Mesenchymal stem cell (in vitro differentiated cells and primary cell): ENCODE data around the gene CENPT.

Experiments
- DNase-seq: peaks from one replicate; pipeline ENCODE4 v3.0.0-alpha.2; 2013
- H2AFZ ChIP-seq: one replicate; pipeline ENCODE4 v1.6.1; 2013; ENCODE audit warnings: low read depth, mild to moderate bottlenecking, control low read depth, inconsistent platforms, low read length, moderate library complexity
- H2AK5ac ChIP-seq: 2 replicates; pipeline ENCODE4 v1.6.1; 2013; ENCODE audit warnings: low read length, moderate library complexity, mild to moderate bottlenecking, inconsistent platforms; ENCODE audit not compliant: severe bottlenecking
- H2BK120ac ChIP-seq: one replicate; pipeline ENCODE4 v1.6.1; 2013; ENCODE audit warnings: low read depth, mild to moderate bottlenecking, inconsistent platforms, low read length, moderate library complexity
- H2BK12ac ChIP-seq, 2 experiments: one replicate each; pipeline ENCODE4 v1.6.1; 2013; ENCODE audit warnings: inconsistent platforms in 2 of 2, low read length in 2 of 2, mild to moderate bottlenecking in 2 of 2, moderate library complexity in 2 of 2, control low read depth in 1 of 2
- H2BK15ac ChIP-seq: one replicate; pipeline ENCODE4 v1.6.1; 2013; ENCODE audit warnings: mild to moderate bottlenecking, low read depth, inconsistent platforms; ENCODE audit not compliant: poor library complexity, severe bottlenecking
- H2BK5ac ChIP-seq: 2 replicates; pipeline ENCODE4 v1.6.1; 2013; ENCODE audit warnings: low read depth, mild to moderate bottlenecking, low read length, control low read depth, inconsistent platforms; ENCODE audit not compliant: poor library complexity, severe bottlenecking
- H3K14ac ChIP-seq, 2 experiments: one replicate each; pipeline ENCODE4 v1.6.1; 2013; ENCODE audit warnings: inconsistent platforms in 2 of 2, low read length in 2 of 2, control low read depth in 1 of 2, mild to moderate bottlenecking in 1 of 2, moderate library complexity in 1 of 2
- H3K18ac ChIP-seq, 2 experiments: one replicate each; pipeline ENCODE4 v1.6.1; 2013; ENCODE audit warnings: inconsistent platforms in 2 of 2, low read length in 2 of 2, control low read depth in 1 of 2, low read depth in 1 of 2, mild to moderate bottlenecking in 1 of 2
- H3K23ac ChIP-seq, 2 experiments: one replicate each; pipeline ENCODE4 v1.6.1; 2013; ENCODE audit warnings: inconsistent platforms in 2 of 2, low read length in 2 of 2, mild to moderate bottlenecking in 2 of 2, moderate library complexity in 2 of 2, control low read depth in 1 of 2
- H3K27ac ChIP-seq: 2 replicates; pipeline ENCODE4 v1.5.1; 2013; ENCODE audit warnings: mild to moderate bottlenecking, moderate library complexity, low read length, control low read depth, inconsistent platforms; ENCODE audit not compliant: poor library complexity, severe bottlenecking
- H3K27me3 ChIP-seq, 2 experiments: 2 replicates each; pipeline versions ENCODE4 v1.6.1 to v1.7.0; 2013; ENCODE audit warnings: low read length in 2 of 2, mild to moderate bottlenecking in 2 of 2, moderate library complexity in 2 of 2, control low read depth in 1 of 2, inconsistent platforms in 1 of 2; ENCODE audit not compliant: control insufficient read depth in 1 of 2, insufficient read depth in 1 of 2
- H3K36me3 ChIP-seq, 2 experiments: 2 replicates each; pipeline versions ENCODE4 v1.6.1 to v1.7.0; 2013; ENCODE audit warnings: low read length in 2 of 2, control low read depth in 1 of 2, inconsistent platforms in 1 of 2, low read depth in 1 of 2, mild to moderate bottlenecking in 1 of 2; ENCODE audit not compliant: insufficient read depth in 2 of 2, control insufficient read depth in 1 of 2
- H3K4ac ChIP-seq, 2 experiments: one replicate each; pipeline ENCODE4 v1.6.1; 2013; ENCODE audit warnings: inconsistent platforms in 2 of 2, low read length in 2 of 2, mild to moderate bottlenecking in 2 of 2, moderate library complexity in 2 of 2, control low read depth in 1 of 2, low read depth in 1 of 2
- H3K4me1 ChIP-seq: 2 replicates; pipeline ENCODE4 v1.6.1; 2013; ENCODE audit warnings: low read depth, low read length, control low read depth; ENCODE audit not compliant: control insufficient read depth, insufficient read depth
- H3K4me2 ChIP-seq: 2 replicates; pipeline ENCODE4 v1.6.1; 2013; ENCODE audit warnings: low read length, mild to moderate bottlenecking, inconsistent platforms; ENCODE audit not compliant: poor library complexity, severe bottlenecking
- H3K4me3 ChIP-seq, 2 experiments: 2 replicates each; pipeline versions ENCODE4 v1.5.1 to v1.7.0; 2013; ENCODE audit warnings: low read length in 2 of 2, mild to moderate bottlenecking in 2 of 2, control low read depth in 1 of 2, low read depth in 1 of 2; ENCODE audit not compliant: insufficient read depth in 1 of 2
- H3K79me1 ChIP-seq: replicated peaks from 2 replicates; pipeline ENCODE4 v1.6.1; 2013; ENCODE audit warnings: mild to moderate bottlenecking, control low read depth, low read length, inconsistent platforms; ENCODE audit not compliant: poor library complexity, severe bottlenecking
- H3K9ac ChIP-seq: 2 replicates; pipeline ENCODE4 v1.7.0; 2013; ENCODE audit warnings: mild to moderate bottlenecking, low read length, moderate library complexity
- H3K9me3 ChIP-seq: 2 replicates; pipeline ENCODE4 v1.7.0; 2013; ENCODE audit warnings: mild to moderate bottlenecking, low read length; ENCODE audit not compliant: control insufficient read depth
- H4K8ac ChIP-seq: one replicate; pipeline ENCODE4 v1.6.1; 2013; ENCODE audit warnings: inconsistent platforms, mild to moderate bottlenecking, low read length, moderate library complexity
- H4K91ac ChIP-seq: one replicate; pipeline ENCODE4 v1.6.1; 2013; ENCODE audit warnings: mild to moderate bottlenecking, low read length, inconsistent platforms
- WGBS: methylation state at CpG from one replicate; pipeline ENCODE4 v1.1.7; 2013; ENCODE audit warnings: mixed read lengths; 5-methylcytosine and 5-hydroxymethylcytosine counted together

CENPT gene

DNA sequence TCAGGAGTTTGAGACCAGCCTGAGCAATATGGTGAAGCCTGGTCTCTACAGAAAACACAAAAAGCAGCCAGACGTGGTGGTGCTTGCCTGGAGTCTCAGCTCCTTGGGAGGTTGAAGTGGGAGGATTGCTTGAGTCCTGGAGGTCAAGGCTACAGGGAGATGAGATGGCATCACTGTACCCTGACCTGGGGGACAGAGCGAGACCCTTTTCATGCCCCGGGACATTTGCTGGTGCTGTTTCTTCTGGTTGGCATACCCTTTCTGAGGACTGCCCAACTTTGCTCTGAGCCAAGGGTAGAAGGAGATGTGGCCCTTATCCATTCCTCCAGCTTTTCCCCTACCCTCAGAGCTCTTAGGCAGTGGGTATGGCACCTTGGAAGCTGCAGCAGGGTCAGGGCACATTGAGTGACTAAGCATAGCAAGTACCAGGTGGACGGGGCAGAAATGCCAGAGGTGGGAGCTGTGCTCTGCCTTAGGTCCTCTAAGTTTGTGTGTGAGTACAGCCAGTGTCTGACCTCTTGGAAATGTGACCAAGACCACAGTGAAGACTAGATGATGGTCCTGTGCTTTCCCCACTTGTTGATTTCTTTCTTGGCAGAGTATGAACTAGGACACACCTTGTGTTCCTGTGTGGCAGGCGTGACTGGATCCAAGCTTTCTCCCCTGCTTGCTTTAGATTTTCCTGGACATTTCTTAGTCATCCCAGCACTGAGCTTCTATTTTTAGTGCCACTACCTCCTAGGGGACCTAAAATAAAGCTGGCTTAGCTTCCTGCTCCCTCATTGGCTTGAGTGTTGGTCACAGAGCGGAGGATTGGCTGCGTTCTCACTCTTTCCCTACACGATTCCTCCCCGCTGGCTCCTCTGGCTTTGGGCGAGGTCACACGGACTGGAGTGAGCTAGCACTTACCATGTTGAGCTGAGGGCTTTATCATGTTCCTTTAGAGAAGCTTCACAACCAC, 15.4 kb upstream of the CENPT start:
- H3K23ac ChIP-seq = no peak overlapping the region
- H4K8ac ChIP-seq = no peak overlapping the region
- WGBS = 87% methylated on average over 11 of the region's 11 CpGs
- H2AK5ac ChIP-seq = no peak overlapping the region
- H2AFZ ChIP-seq = no peak overlapping the region
- no peaks in the 10 kb centered on the region for H3K27me3 ChIP-seq
- H3K9ac ChIP-seq = peak overlapping the region; percentile 85
- peak overlapping the region in 1 of 2 experiments; percentile 65 for H3K4me3 ChIP-seq
- peaks cover 31% of the 10 kb centered on the region for H3K4me1 ChIP-seq
- peak overlapping the region in 1 of 2 experiments; percentile 26 for H3K4ac ChIP-seq
- DNase-seq = peak; percentile 73
- H3K18ac ChIP-seq = peak overlapping the region in 1 of 2 experiments; percentile 71
- H2BK12ac ChIP-seq = peak overlapping the region in 1 of 2 experiments; percentile 34
- H3K9me3 ChIP-seq = no peaks in the 10 kb centered on the region
- no peak overlapping the region for H4K91ac ChIP-seq
- H3K14ac ChIP-seq = no peak overlapping the region
- H3K27ac ChIP-seq = no peak overlapping the region
- no peak overlapping the region for H2BK120ac ChIP-seq
- no peak overlapping the region for H3K4me2 ChIP-seq
- H3K79me1 ChIP-seq = peaks cover 6% of the 10 kb centered on the region
- H2BK5ac ChIP-seq = no peak overlapping the region
- peaks cover 24 to 70% of the 10 kb centered on the region in 2 experiments for H3K36me3 ChIP-seq
- H2BK15ac ChIP-seq = no peak overlapping the region

DNA sequence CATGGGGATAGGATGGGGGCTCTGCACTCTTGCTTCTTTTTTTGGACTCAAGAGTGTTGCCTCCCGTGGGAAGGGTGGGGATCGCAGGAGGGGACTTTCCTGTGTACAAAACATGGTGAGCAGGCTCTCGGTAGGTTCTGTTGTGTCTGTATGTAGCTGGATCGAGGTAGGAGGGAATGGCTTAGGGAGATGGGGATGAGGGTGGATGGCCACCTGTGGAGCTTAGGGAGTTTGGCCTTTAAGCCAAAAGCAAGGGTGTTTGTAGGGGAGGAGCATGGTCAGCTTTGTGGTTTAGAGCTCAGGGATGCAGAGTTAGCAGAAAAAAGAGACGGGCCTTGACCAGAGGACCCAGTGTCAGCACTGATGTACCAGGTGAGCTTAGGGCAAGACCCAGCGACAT, 14.4 kb upstream of the CENPT start:
- H3K9ac ChIP-seq = peak overlapping the region; percentile 85
- H3K27me3 ChIP-seq = no peaks in the 10 kb centered on the region
- no peak overlapping the region for H3K4me3 ChIP-seq
- DNase-seq = no peak
- peaks cover 16 to 62% of the 10 kb centered on the region in 2 experiments for H3K36me3 ChIP-seq
- H2AK5ac ChIP-seq = no peak overlapping the region
- no peak overlapping the region for H2BK15ac ChIP-seq
- H3K18ac ChIP-seq = no peak overlapping the region
- no peak overlapping the region for H3K27ac ChIP-seq
- H3K4me1 ChIP-seq = peaks cover 40% of the 10 kb centered on the region
- 96% methylated on average over 6 of the region's 6 CpGs for WGBS
- no peak overlapping the region for H2BK12ac ChIP-seq
- no peak overlapping the region for H2BK120ac ChIP-seq
- H3K23ac ChIP-seq = no peak overlapping the region
- no peak overlapping the region for H4K91ac ChIP-seq
- no peak overlapping the region for H4K8ac ChIP-seq
- peaks cover 1% of the 10 kb centered on the region for H3K79me1 ChIP-seq
- H2AFZ ChIP-seq = no peak overlapping the region
- H2BK5ac ChIP-seq = no peak overlapping the region
- H3K9me3 ChIP-seq = no peaks in the 10 kb centered on the region
- H3K4me2 ChIP-seq = no peak overlapping the region
- H3K4ac ChIP-seq = no peak overlapping the region
- no peak overlapping the region for H3K14ac ChIP-seq

DNA sequence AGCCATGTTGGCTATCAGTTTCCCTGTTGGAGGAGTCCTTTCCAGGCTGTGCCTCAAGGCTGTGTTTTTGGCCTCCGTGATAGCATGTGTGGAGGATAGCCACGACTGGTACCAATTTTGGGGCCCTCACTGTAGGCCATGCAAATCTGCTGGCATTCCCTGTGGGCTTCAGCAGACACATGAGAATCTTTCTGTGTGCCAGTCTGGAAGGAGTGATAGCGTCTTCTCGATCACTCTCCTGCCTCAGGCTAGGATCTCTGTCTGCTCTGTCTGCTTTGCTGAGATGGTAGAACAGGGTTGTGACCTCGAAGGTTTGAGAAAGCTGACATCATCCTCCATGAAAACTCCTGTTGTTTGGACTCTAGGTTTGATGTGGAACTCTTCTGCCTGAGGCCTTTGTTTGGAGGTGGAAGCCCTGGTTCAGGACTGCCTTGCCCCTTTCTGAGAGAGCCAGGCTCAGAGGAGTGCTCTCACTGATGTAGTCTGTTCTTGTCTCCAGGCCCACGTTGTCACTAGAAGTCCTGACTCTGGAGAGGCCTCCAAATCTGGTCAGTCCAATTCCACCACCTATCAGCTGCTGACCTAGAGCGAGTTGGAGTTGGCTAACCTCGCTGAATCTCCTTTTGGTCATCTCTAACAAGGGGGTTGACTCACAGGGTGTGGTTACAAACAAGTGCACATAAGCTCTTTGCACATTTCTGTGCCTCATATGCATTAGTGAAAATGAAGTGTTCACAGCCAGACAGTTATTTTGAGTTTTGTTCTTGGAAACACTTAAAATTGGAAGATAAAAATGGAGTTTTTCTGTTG, 13.3 kb upstream of the CENPT start:
- no peak overlapping the region for H4K91ac ChIP-seq
- H3K23ac ChIP-seq = no peak overlapping the region
- H3K79me1 ChIP-seq = peaks cover 1% of the 10 kb centered on the region
- H3K4me2 ChIP-seq = no peak overlapping the region
- H3K36me3 ChIP-seq = peaks cover 6 to 59% of the 10 kb centered on the region in 2 experiments
- H2AK5ac ChIP-seq = no peak overlapping the region
- no peak overlapping the region for H2BK15ac ChIP-seq
- peak overlapping the region; percentile 85 for H3K9ac ChIP-seq
- no peak overlapping the region for H2BK120ac ChIP-seq
- H3K27me3 ChIP-seq = no peaks in the 10 kb centered on the region
- no peak overlapping the region for H3K14ac ChIP-seq
- no peak overlapping the region for H2BK5ac ChIP-seq
- H2AFZ ChIP-seq = no peak overlapping the region
- H3K4me3 ChIP-seq = peak overlapping the region in 1 of 2 experiments; percentile 17
- H2BK12ac ChIP-seq = no peak overlapping the region
- no peaks in the 10 kb centered on the region for H3K9me3 ChIP-seq
- peak; percentile 68 for DNase-seq
- no peak overlapping the region for H3K4ac ChIP-seq
- H3K18ac ChIP-seq = no peak overlapping the region
- WGBS = 82% methylated on average over 8 of the region's 8 CpGs
- no peak overlapping the region for H4K8ac ChIP-seq
- no peak overlapping the region for H3K27ac ChIP-seq
- H3K4me1 ChIP-seq = peaks cover 42% of the 10 kb centered on the region

DNA sequence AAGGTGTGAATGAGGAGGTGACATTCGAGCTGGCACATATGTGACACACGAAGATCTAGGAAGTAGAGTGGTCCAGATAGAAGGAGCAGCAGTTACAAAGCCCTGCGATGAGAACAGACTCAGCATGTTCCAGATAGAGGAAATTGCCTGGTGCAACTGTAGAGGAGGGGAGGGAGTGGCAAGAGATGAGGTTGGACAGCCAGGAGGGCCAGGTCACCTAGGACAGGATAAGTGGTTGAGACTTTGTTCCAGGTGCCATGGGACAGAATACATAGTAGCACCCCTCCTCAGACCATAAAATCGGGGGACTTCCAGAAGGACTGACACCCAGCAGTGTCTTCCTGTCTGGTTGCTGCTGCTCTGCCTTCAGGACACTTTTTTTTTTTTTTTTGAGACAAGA, 11.0 kb upstream of the CENPT start:
- DNase-seq = peak; percentile 14
- Histone ChIP-seq H2AK5ac (no peak overlapping the region), H3K14ac (no peak overlapping the region), H3K4me3 (peak overlapping the region in 1 of 2 experiments; percentile 13), H3K9ac (peak overlapping the region; percentile 91), H3K9me3 (no peaks in the 10 kb centered on the region), H2BK120ac (no peak overlapping the region), H3K4ac (no peak overlapping the region), H2BK15ac (no peak overlapping the region), H2BK12ac (no peak overlapping the region), H3K4me2 (no peak overlapping the region), H3K4me1 (peaks cover 39% of the 10 kb centered on the region), H4K8ac (no peak overlapping the region), H3K27ac (no peak overlapping the region), H2BK5ac (no peak overlapping the region), H4K91ac (no peak overlapping the region), H3K79me1 (no peaks in the 10 kb centered on the region), H3K27me3 (no peaks in the 10 kb centered on the region), H3K36me3 (peaks cover 0 to 50% of the 10 kb centered on the region in 2 experiments), H2AFZ (no peak overlapping the region), H3K18ac (no peak overlapping the region), H3K23ac (no peak overlapping the region)
- 94% methylated on average over 4 of the region's 4 CpGs for WGBS
